ENCODE results near the gene SH3RF1.

DNA sequence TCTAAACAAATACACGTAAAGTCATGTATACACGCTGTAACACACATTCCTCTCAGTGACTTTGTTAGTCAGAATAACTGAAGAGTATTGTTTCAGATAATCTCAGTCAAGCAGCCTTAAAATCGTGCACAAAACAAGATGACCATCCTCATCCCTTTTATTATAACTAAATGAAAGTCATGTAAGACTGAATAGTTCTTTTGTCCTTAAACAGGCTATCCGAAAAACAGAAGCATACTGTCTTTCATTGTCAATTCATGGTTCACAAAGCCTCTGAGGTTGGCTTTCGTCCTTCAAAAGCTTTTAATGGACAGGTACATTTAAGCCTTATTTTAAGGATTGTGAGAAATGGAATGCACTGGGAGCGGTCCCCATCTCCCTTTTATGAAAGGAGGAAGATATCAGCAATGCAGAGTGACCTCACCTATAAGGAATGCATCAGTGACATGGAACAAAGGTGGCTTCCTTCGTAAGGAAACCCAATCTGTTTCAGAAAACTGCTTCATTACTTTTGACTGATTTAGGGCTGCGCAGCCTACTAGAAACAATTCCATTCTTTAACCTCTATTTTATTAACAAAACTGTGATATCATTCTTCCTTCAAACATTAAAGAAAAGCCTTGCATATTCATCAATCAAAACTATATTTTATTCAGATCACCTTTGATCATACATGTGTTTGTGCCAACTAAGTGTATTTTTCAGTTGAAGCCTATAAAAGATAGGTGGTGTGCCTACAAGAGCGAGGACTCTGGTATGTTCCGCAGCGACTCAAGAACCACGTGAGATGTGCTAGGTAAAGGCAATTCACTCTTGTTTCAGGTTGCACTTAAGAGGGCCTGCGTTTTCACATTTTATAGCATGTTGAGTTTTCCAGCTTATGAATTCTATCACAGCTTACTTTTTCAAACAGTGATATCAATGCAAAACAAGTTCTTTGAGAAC, 19.2 kb downstream of the SH3RF1 start:
- no peak for TF ChIP-seq POLR2AphosphoS5 (IDR thresholded peaks at IDR 0.05; ENCODE audit: low read depth, low read length)
- no peak for TF ChIP-seq TAF1 (IDR thresholded peaks at IDR 0.05; ENCODE audit: low read depth, low read length)
- no peak for TF ChIP-seq POLR2A (IDR thresholded peaks at IDR 0.05; ENCODE audit: low read depth, low read length)
- no peak for TF ChIP-seq PAX5 (IDR thresholded peaks at IDR 0.05; ENCODE audit: insufficient read depth, low read length, severe bottlenecking)
- TF ChIP-seq SPI1 (IDR thresholded peaks at IDR 0.05; ENCODE audit: low read depth, low read length), result no peak

Data from GM12891 (cell line).